ENCODE data around the gene KCTD3.

DNA sequence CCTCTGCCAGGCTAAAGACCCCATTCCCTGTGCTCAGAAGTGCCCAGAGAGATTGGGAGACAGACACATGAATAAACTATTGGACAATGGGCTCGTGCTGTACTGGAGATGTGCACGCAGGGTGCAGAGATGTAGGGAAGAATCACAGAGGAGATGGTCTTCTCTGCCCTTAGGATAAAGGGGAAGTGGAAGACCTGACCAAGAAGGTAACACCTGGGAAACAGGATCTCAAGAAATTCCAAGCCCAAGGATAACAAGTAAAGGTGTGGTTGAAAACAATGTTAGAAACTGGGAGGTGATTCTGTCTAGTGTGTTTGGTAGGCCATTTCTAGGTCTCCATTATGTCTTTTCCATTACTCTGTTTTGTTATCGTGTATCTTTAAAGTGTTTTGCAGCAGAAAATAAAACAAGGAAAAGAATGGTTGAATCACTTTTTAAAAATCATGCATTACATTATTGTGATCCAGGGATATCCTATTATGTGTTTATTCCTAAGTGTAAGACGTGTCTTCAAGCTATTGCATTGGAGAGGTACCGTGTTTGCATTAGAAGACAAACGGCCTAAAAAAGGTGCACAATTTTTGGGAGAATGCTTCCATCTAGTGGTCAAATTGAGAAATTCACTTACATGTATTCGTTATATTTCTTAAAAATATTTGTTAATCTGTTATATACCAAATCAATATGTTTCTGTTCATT is 40.8 kb upstream of the KCTD3 start:
- TF ChIP-seq, protein P1, sequence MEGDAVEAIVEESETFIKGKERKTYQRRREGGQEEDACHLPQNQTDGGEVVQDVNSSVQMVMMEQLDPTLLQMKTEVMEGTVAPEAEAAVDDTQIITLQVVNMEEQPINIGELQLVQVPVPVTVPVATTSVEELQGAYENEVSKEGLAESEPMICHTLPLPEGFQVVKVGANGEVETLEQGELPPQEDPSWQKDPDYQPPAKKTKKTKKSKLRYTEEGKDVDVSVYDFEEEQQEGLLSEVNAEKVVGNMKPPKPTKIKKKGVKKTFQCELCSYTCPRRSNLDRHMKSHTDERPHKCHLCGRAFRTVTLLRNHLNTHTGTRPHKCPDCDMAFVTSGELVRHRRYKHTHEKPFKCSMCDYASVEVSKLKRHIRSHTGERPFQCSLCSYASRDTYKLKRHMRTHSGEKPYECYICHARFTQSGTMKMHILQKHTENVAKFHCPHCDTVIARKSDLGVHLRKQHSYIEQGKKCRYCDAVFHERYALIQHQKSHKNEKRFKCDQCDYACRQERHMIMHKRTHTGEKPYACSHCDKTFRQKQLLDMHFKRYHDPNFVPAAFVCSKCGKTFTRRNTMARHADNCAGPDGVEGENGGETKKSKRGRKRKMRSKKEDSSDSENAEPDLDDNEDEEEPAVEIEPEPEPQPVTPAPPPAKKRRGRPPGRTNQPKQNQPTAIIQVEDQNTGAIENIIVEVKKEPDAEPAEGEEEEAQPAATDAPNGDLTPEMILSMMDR (optimal IDR thresholded peaks at IDR 0.05 in 1 of 3, IDR thresholded peaks at IDR 0.05 in 1 of 3, conservative IDR thresholded peaks at IDR 0.05 in 1 of 3; ENCODE audit: extremely low read depth in 1 of 3, insufficient read depth in 2 of 3, low read length in 3 of 3) = peak in 2 of 3 experiments; percentile 27 to 39
- TF ChIP-seq EZH2 (IDR thresholded peaks at IDR 0.05; ENCODE audit: low read length) = no peak
